Measurements from ENCODE around the gene PRR5. TPM values are rescaled to one million over a fixed set of nuclear protein-coding genes. Genes with fewer than 3 reads are reported as not detected.

Gene PRR5
- total and polyA plus RNA-seq, 5 donors from 2014 or later, result 29.2 to 44.4 (median 33.3) TPM

DNA sequence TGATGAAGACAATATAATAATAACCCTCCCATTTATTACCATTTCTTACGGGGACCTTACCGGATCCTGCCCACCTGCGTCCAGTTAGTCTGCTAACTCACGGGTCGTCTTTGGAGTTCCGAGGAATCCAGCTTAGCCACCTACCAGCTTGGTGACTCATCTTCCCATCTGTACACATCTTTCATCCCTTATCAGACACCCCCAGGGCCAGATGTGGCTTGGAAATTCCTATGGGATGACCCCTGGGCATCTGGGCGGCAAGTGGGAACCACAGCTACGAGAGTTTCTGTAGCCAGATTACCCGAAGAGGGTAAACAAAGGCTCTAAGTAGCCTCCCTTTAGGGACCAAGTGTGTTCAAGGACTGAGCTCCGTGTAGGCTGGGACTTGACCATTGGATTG is 12.8 kb upstream of the PRR5 start:
- peaks cover 18% of the 10 kb centered on the region for H3K4me1 ChIP-seq (ENCODE audit: control insufficient read depth, insufficient read depth, low read length, poor library complexity, severe bottlenecking)
- peaks cover 5 to 29% (median 20%) of the 10 kb centered on the region in 4 donors for H3K4me1 Mint-ChIP-seq
- H3K9me3 Mint-ChIP-seq, result no peaks in the 10 kb centered on the region
- H3K9me3 ChIP-seq (ENCODE audit: control insufficient read depth in 2 of 2, low read length in 2 of 2), result no peaks in the 10 kb centered on the region
- H3K27me3 ChIP-seq (ENCODE audit: control insufficient read depth, insufficient read depth, low read length), result no peaks in the 10 kb centered on the region
- peaks cover 11% of the 10 kb centered on the region for H3K36me3 Mint-ChIP-seq
- peak overlapping the region in 1 of 3 donors; percentile 25 for H3K27ac Mint-ChIP-seq
- DNase-seq (no peak), ATAC-seq (ENCODE audit: low read depth in 2 of 2) (no peak)
- H3K36me3 ChIP-seq (ENCODE audit: control insufficient read depth, insufficient read depth, low read length), result no peaks in the 10 kb centered on the region
- no peak overlapping the region for H3K4me3 Mint-ChIP-seq
- H3K27ac ChIP-seq (ENCODE audit: insufficient read depth, low read length, poor library complexity, severe bottlenecking), result no peak overlapping the region
- no peak overlapping the region for H3K4me3 ChIP-seq (ENCODE audit: low read depth, low read length)
- H3K27me3 Mint-ChIP-seq, result peaks cover 9% of the 10 kb centered on the region

DNA sequence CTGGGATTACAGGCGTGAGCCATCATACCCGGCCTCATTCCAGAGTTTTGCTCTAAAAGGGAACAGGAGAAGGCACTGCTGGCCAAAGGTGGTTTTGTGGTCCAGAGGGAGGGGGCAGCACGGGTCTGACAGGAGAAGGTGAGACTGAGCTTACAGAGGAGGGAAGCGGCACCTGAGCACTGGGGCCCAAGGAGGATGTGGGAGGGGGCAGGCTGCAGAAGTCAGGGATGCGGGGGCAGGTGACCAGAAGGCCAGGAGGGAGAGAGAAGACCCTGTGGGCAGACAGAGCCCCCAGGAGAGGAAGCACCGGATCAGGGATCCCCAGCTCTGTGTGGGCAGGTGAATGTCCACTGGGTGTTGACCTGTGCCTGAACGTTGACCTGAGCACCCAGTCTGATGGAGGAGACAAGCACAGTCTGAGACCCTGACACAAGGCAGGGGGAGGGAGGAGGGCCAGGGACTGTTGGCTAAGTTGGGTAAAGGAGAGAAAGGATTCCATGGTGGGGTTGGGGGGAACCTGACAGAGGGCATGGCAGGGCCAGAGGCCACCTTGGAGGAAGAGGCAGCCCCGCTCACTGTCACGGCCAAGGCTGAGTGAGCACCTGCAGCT is 12.0 kb upstream of the PRR5 start:
- Mint-ChIP-seq H3K36me3 (peaks cover 11% of the 10 kb centered on the region), H3K9me3 (no peaks in the 10 kb centered on the region), H3K27me3 (peaks cover 9% of the 10 kb centered on the region), H3K27ac (peak overlapping the region in 1 of 3 donors; percentile 74), H3K4me1 (peaks cover 0 to 21% (median 13%) of the 10 kb centered on the region in 4 donors), H3K4me3 (no peak overlapping the region)
- H3K36me3 ChIP-seq (ENCODE audit: control insufficient read depth, insufficient read depth, low read length), result no peaks in the 10 kb centered on the region
- H3K27ac ChIP-seq (ENCODE audit: insufficient read depth, low read length, poor library complexity, severe bottlenecking), result no peak overlapping the region
- ATAC-seq (ENCODE audit: low read depth in 2 of 2) (no peak), DNase-seq (no peak)
- H3K4me1 ChIP-seq (ENCODE audit: control insufficient read depth, insufficient read depth, low read length, poor library complexity, severe bottlenecking), result peaks cover 10% of the 10 kb centered on the region
- no peaks in the 10 kb centered on the region for H3K9me3 ChIP-seq (ENCODE audit: control insufficient read depth in 2 of 2, low read length in 2 of 2)
- H3K27me3 ChIP-seq (ENCODE audit: control insufficient read depth, insufficient read depth, low read length), result no peaks in the 10 kb centered on the region
- no peak overlapping the region for H3K4me3 ChIP-seq (ENCODE audit: low read depth, low read length)

DNA sequence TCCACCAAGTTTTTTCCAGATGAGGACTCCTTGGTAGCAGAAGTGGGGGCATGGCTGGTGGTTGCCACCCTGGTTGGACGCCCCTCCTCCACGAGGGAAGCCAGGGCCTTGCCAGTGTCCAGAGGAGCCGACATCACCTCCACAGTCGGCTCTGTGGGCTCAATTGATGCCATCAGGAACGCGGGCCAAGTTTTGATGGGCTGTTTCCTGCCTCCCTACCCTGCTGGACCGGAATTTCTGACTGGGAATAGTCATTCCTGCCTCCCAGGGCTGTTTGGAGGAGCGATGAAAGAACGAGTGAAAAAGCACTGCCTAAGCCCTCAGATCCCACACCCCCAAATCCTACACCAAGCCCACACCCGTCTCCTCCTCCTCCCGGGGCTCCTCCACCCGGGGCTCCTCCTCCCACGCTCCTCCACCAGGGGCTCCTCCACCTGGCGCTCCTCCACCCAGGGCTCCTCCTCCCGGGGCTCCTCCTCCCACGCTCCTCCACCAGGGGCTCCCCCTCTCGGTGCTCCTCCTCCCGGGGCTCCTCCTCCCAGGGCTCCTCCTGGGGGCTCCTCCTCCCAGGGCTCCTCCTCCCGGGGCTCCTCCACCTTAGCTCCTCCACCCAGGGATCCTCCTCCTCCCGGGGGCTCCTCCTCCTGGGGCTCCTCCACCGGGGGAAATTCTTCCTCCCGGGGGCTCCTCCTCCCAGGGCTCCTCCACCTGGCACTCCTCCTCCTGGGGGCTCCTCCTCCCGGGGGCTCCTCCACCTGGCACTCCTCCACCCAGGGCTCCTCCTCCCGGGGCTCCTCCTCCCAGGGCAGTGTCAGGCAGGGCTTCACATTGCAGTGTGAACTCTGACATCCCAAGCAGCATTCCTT is 10.0 kb upstream of the PRR5 start:
- H3K27ac Mint-ChIP-seq, result no peak overlapping the region
- no peaks in the 10 kb centered on the region for H3K4me1 ChIP-seq (ENCODE audit: control insufficient read depth, insufficient read depth, low read length, poor library complexity, severe bottlenecking)
- H3K36me3 ChIP-seq (ENCODE audit: control insufficient read depth, insufficient read depth, low read length), result no peaks in the 10 kb centered on the region
- ATAC-seq (ENCODE audit: low read depth in 2 of 2) (no peak), DNase-seq (no peak)
- no peak overlapping the region for H3K27ac ChIP-seq (ENCODE audit: insufficient read depth, low read length, poor library complexity, severe bottlenecking)
- H3K4me1 Mint-ChIP-seq, result peaks cover 0 to 8% (median 2%) of the 10 kb centered on the region in 4 donors
- H3K4me3 Mint-ChIP-seq, result no peak overlapping the region
- no peaks in the 10 kb centered on the region for H3K27me3 ChIP-seq (ENCODE audit: control insufficient read depth, insufficient read depth, low read length)
- no peaks in the 10 kb centered on the region for H3K9me3 ChIP-seq (ENCODE audit: control insufficient read depth in 2 of 2, low read length in 2 of 2)
- H3K4me3 ChIP-seq (ENCODE audit: low read depth, low read length), result no peak overlapping the region
- H3K36me3 Mint-ChIP-seq, result peaks cover 7% of the 10 kb centered on the region
- H3K27me3 Mint-ChIP-seq, result peaks cover 9% of the 10 kb centered on the region
- H3K9me3 Mint-ChIP-seq, result no peaks in the 10 kb centered on the region

DNA sequence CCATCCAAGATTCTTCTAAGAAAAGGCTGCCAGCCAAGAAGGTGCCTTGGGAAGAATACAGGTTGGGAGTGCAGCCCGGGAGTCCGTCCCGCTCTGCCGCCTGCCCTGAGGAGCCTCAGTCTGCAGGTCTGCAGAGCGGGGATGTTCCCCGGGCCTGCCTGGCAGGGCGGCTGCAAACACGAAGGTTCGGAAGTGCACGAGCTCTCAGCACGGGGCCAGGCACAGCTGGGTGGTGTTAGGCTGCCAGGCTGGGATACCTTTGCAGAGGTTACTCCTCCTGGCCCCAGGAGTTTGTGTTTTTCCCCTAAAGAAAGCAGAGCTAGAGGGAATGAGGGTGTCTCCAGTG is 9.4 kb upstream of the PRR5 start:
- Mint-ChIP-seq H3K9me3 (no peaks in the 10 kb centered on the region), H3K4me1 (peaks cover 0 to 5% (median 1%) of the 10 kb centered on the region in 4 donors), H3K36me3 (peaks cover 3% of the 10 kb centered on the region), H3K27ac (peak overlapping the region in 2 of 3 donors; percentile 44 to 71), H3K4me3 (no peak overlapping the region), H3K27me3 (peaks cover 9% of the 10 kb centered on the region)
- H3K36me3 ChIP-seq (ENCODE audit: control insufficient read depth, insufficient read depth, low read length), result no peaks in the 10 kb centered on the region
- no peaks in the 10 kb centered on the region for H3K9me3 ChIP-seq (ENCODE audit: control insufficient read depth in 2 of 2, low read length in 2 of 2)
- DNase-seq, result no peak
- no peak overlapping the region for H3K4me3 ChIP-seq (ENCODE audit: low read depth, low read length)
- peaks cover 5% of the 10 kb centered on the region for H3K4me1 ChIP-seq (ENCODE audit: control insufficient read depth, insufficient read depth, low read length, poor library complexity, severe bottlenecking)
- H3K27me3 ChIP-seq (ENCODE audit: control insufficient read depth, insufficient read depth, low read length), result no peaks in the 10 kb centered on the region
- no peak overlapping the region for H3K27ac ChIP-seq (ENCODE audit: insufficient read depth, low read length, poor library complexity, severe bottlenecking)
- ATAC-seq (ENCODE audit: low read depth in 2 of 2), result no peak

DNA sequence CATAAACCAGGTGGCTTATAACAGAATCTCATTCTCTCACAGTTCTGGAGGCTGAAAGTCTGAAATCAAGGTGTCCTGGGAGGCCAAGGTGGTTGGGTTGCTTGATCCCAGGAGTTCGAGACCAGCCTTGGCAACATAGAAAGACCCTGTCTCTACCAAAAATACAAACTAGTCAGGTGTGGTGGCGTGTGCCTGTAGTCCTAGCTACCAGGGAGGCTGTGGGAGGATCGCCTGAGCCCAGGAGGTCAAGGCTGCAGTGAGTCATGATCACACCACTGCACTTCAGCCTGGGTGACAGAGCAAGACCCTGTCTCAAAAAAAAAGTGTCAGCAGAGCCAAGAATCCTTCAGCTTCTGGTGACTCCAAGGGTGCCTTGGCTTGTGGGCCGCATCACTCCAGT is 8.9 kb upstream of the PRR5 start:
- peaks cover 0 to 5% (median 0%) of the 10 kb centered on the region in 4 donors for H3K4me1 Mint-ChIP-seq
- peaks cover 3% of the 10 kb centered on the region for H3K36me3 Mint-ChIP-seq
- no peak overlapping the region for H3K4me3 Mint-ChIP-seq
- DNase-seq (no peak), ATAC-seq (ENCODE audit: low read depth in 2 of 2) (no peak)
- Histone ChIP-seq H3K27ac (ENCODE audit: insufficient read depth, low read length, poor library complexity, severe bottlenecking) (no peak overlapping the region), H3K9me3 (ENCODE audit: control insufficient read depth in 2 of 2, low read length in 2 of 2) (no peaks in the 10 kb centered on the region), H3K36me3 (ENCODE audit: control insufficient read depth, insufficient read depth, low read length) (no peaks in the 10 kb centered on the region), H3K27me3 (ENCODE audit: control insufficient read depth, insufficient read depth, low read length) (no peaks in the 10 kb centered on the region), H3K4me3 (ENCODE audit: low read depth, low read length) (no peak overlapping the region), H3K4me1 (ENCODE audit: control insufficient read depth, insufficient read depth, low read length, poor library complexity, severe bottlenecking) (peaks cover 10% of the 10 kb centered on the region)
- H3K27me3 Mint-ChIP-seq, result peaks cover 9% of the 10 kb centered on the region
- H3K27ac Mint-ChIP-seq, result peak overlapping the region in 1 of 3 donors; percentile 44
- H3K9me3 Mint-ChIP-seq, result no peaks in the 10 kb centered on the region

DNA sequence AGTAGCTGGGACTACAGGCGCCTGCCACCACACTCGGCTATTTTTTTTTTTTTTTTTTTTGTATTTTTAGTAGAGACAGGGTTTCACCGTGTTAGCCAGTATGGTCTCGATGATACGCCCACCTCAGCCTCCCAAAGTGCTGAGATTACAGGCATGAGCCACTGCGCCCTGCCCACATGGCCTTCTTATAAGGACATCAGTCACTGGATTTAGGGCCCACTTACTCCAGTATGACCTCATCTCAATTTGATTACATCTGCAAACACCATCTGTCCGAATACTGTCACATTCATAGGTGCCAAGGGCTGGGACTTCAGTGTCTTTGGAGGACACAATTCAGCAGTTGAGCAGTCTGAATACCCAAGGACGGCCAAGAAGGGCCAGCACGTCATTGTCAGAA is 8.2 kb upstream of the PRR5 start:
- H3K27ac Mint-ChIP-seq, result no peak overlapping the region
- peaks cover 10% of the 10 kb centered on the region for H3K4me1 ChIP-seq (ENCODE audit: control insufficient read depth, insufficient read depth, low read length, poor library complexity, severe bottlenecking)
- DNase-seq, result no peak

DNA sequence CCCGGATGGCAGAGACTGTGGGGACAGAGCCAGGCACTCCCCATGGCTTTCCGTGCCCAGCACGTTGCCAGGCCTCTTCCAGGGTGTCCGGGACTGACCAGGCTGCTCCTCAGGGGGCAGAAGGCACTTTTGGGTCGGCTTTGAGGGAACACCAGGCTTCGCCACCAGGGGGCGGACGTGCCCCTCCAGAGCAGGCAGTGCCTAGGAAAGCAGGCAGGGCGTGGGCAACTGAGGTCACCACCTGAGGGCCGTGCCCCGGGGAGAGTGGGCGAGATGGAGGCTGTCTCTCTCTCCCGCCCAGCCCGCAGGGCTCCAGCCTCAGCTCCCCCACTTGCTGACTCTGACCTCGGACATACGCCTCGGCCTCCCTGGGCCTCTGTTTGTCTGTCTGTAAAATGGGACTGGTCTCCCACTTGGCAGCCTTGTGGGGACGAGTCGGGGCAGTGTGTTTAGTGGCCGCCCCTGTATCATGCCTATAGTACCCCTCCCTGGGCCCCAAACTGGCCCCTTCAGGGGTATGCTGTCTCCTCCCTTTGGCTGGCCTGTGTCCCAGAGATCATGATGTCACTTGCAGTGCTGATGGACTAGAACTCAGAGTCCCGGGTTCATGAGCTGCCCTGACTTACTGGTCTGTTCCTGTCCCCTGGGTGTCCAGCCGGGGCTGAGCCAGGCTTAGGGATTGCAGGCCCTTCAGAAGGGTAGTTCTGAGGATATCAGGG is 4.4 kb upstream of the PRR5 start:
- H3K9me3 ChIP-seq (ENCODE audit: control insufficient read depth in 2 of 2, low read length in 2 of 2), result no peaks in the 10 kb centered on the region
- no peak overlapping the region for H3K4me3 ChIP-seq (ENCODE audit: low read depth, low read length)
- no peaks in the 10 kb centered on the region for H3K36me3 ChIP-seq (ENCODE audit: control insufficient read depth, insufficient read depth, low read length)
- no peak overlapping the region for H3K27ac ChIP-seq (ENCODE audit: insufficient read depth, low read length, poor library complexity, severe bottlenecking)
- H3K4me1 ChIP-seq (ENCODE audit: control insufficient read depth, insufficient read depth, low read length, poor library complexity, severe bottlenecking), result peaks cover 19% of the 10 kb centered on the region
- Mint-ChIP-seq H3K27ac (peak overlapping the region in 2 of 3 donors; percentile 12 to 36), H3K4me3 (peak overlapping the region in 1 of 4 donors; percentile 76), H3K9me3 (no peaks in the 10 kb centered on the region), H3K27me3 (peaks cover 6% of the 10 kb centered on the region), H3K4me1 (peaks cover 0 to 12% (median 0%) of the 10 kb centered on the region in 4 donors), H3K36me3 (no peaks in the 10 kb centered on the region)
- no peaks in the 10 kb centered on the region for H3K27me3 ChIP-seq (ENCODE audit: control insufficient read depth, insufficient read depth, low read length)
- peak; percentile 76 to 81 (median 77) for DNase-seq
- peak; percentile 23 to 36 for ATAC-seq (ENCODE audit: low read depth in 2 of 2)

More for the DNA sequence above, 8.2 kb upstream of the PRR5 start:
- no peaks in the 10 kb centered on the region for H3K36me3 Mint-ChIP-seq
- H3K4me1 Mint-ChIP-seq, result peaks cover 0 to 3% (median 0%) of the 10 kb centered on the region in 4 donors
- no peak for ATAC-seq (ENCODE audit: low read depth in 2 of 2)
- no peak overlapping the region for H3K4me3 Mint-ChIP-seq
- H3K9me3 Mint-ChIP-seq, result no peaks in the 10 kb centered on the region
- Histone ChIP-seq H3K9me3 (ENCODE audit: control insufficient read depth in 2 of 2, low read length in 2 of 2) (no peaks in the 10 kb centered on the region), H3K4me3 (ENCODE audit: low read depth, low read length) (no peak overlapping the region), H3K27me3 (ENCODE audit: control insufficient read depth, insufficient read depth, low read length) (no peaks in the 10 kb centered on the region), H3K27ac (ENCODE audit: insufficient read depth, low read length, poor library complexity, severe bottlenecking) (no peak overlapping the region), H3K36me3 (ENCODE audit: control insufficient read depth, insufficient read depth, low read length) (no peaks in the 10 kb centered on the region)
- H3K27me3 Mint-ChIP-seq, result peaks cover 9% of the 10 kb centered on the region

Measured in CD4-positive, CD25-positive, alpha-beta regulatory T cell (primary cell).